HG02610 (cell line): ENCODE results near the gene EPB41L3.
"Not testable (repeated sequence)": the region's sequence is repeated elsewhere in the genome, so short reads cannot be mapped to it uniquely, and the experiment has no call there.

ENCODE experiments used
- ATAC-seq: cut with Tn5 transposase; IDR thresholded peaks from one replicate; pipeline ENCODE4 v1.9.1; 2021; ENCODE audit warnings: mild to moderate bottlenecking, moderate library complexity; ENCODE audit not compliant: unreplicated experiment

Gene EPB41L3

GRCh38 chr18:5532066-5532465, 11.7 kb downstream of the EPB41L3 start:
- ATAC-seq = no peak

GRCh38 chr18:5530629-5531178, 13.1 kb downstream of the EPB41L3 start:
- ATAC-seq = no peak

DNA sequence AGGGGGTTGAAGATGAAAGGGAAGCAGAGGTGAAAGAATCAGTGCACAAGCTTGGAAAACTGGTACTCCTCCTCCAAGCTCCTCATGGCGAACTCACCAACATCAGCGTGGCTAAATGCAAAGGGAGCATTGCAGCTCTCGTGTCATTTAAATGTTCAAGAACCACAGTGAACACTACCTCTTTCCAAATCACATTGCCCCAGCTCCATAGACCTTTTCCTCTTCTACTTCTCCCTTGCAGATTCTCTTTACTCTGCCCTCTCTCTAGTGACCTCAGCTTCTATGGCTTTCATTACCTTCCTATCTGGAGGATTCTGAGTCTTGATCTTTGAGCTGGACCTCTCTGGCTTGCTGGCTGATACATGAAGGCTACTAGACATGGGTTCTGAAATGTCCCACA, 14.3 kb downstream of the EPB41L3 start:
- ATAC-seq = no peak

DNA sequence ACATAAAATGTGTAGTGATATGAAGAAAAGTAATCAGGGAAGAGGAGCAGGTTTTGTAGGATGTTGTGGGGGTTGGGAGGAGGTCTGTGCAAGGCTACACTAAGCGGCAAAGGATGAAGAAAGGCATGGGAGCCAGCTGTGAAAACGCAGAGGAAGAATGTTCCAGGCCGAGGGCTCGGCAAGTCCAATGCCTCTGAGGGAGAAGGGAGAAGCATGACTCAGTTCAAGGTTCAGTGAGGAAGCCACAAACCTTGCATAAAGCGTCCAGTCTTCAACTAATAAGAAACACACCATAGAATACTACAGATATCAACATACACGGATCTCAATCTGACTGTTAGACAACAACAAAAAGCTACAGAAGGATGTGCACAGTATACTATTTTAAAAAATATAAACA, 16.2 kb downstream of the EPB41L3 start:
- ATAC-seq = peak; percentile 79

GRCh38 chr18:5524660-5525059, 19.1 kb downstream of the EPB41L3 start:
- ATAC-seq = no peak

DNA sequence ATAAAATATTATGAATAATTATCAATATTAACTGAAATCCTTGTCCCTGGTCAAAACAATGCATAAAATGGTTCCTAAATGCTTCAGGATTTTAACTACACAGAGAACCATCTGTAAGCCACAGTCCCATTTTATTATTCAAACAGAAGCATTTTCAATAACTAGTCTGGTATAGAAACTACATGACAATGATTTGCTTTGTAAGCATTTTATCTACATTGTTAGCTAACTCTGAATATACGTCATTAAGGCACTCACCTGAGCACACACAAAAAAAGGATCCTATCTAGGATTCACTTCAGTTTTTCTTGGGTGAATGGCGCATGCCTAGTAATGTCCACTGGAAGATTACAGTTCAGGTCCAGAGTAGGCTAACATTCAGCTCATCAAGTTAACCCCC, 22.8 kb downstream of the EPB41L3 start:
- ATAC-seq = no peak

GRCh38 chr18:5520464-5520863, 23.3 kb downstream of the EPB41L3 start:
- no peak for ATAC-seq

DNA sequence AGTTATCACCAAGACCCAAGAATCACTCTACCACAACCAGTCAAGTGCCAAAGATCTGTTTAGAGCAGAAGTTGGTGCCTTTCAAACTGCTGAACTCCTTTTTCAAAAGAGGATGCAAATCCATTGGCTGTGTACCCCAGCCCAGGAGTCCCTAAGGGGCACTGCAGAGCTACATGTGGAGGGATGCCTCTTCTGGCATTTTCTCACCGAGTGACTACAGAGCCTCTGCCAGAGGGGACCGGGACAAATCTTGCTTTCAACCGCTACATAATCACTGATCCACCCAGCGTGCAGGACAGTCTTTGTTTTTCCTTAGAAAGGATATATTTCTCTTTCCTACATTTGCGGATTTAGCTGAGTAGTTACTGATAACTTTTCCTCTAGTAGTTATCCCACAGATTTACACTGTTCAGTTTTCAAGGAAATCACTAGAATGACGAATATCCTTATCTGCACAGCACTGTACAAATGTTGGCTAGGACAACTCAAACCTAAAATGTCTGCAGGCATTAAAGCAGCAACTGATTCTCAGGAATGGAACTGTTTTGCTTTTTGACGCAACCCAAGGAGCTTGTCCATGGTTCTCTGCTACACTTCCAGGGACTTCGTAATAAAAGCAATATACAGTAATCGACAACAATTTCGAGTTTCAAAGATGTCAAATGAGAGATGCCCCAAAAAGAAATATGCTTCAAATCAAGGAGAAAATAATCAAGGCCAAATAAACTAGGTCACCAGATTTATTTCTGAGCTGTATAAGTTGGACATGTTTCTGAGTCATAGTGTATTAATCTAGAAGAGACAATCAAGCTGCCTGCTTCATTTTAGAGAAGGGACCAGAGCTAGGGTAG, 24.1 kb downstream of the EPB41L3 start:
- ATAC-seq = no peak

GRCh38 chr18:5518899-5519371, 24.9 kb downstream of the EPB41L3 start:
- no peak for ATAC-seq

DNA sequence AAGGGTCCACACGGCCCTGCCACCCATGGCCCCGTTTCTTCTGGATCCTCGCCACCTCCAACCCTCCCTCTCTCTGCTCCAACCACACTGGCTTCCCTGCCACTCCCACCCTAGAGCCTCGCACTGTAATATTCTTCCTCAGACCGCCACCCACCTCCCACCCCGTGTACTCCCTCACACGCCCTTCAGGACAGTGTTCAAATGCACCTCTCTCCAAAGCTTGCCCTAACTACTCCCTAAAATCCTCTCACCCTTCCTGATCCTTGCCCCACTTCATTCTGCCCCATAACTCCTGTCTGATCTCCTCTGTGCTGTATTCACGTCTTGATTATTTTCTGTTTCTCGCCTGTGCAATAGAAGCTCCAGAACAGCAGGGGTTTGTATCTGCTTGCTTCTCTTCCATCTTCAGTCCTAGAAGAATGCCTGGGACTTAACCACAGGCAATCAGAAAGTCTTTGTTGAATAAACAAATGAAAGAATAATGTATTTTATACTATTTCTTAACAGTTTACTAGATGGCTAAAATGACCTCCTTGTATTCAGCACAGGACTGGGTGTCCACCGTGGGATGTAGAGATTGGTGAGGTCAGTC, 25.5 kb downstream of the EPB41L3 start:
- no peak for ATAC-seq

- ATAC-seq = no peak
These were observed 27.0 kb downstream of the EPB41L3 start for GRCh38 chr18:5516841-5517240.

GRCh38 chr18:5515011-5515784, 28.6 kb downstream of the EPB41L3 start:
- no peak for ATAC-seq

DNA sequence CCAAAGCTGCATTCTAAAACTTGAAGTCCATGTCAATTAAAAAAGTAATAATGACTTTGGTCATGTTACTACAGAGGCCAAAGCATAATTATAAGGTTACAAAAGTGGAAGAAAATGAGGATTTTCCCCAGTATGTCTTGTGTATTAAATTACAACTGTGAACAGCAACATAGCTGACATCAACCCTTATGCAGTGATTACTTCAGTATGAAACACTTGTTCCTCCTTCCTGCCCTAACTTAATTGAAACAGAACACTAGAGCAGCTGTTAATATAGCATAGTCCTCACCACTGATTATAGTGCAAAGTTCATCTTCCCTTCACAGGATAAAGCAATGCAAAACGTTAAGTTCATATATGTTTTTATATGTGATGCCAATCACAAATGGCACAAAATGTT, 29.9 kb downstream of the EPB41L3 start:
- no peak for ATAC-seq

GRCh38 chr18:5512176-5512575, 31.6 kb downstream of the EPB41L3 start:
- no peak for ATAC-seq

DNA sequence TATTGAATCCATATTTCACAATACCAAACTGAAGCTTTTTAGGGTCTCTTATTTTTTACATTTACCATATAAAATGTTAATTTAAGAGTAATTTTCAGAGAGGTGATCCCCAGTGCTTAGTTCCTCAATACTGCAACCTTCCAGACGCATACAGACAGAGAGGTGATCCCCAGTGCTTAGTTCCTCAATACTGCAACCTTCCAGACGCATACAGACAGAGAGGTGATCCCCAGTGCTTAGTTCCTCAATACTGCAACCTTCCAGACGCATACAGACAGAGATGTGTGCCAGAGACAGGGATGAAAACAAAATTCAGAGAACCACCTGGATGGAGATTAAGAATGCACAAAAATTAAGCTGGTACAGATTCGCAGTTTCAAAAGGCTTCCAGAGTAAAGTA, 32.3 kb downstream of the EPB41L3 start:
- not testable (repeated sequence) for ATAC-seq

GRCh38 chr18:5510135-5510846, 33.5 kb downstream of the EPB41L3 start:
- ATAC-seq = no peak

DNA sequence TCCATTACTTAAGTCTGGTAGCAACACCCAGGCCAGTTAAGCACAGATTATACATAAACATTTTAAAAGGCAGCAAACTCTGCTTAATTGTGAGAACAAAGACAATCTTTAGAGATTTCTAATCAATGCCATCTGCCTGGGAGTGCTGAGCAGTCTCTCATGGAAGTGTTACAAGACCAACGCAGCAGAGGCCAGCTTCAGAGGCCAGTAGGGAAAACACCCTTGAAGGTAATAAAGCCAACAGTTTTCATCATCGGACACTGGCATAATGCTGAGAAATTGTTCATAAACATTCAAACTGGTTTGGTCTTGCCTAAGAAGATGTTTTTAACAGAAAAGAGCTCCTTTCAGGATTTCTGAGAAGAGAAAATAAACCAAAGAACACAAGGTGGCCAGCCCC, 35.0 kb downstream of the EPB41L3 start:
- ATAC-seq = no peak

GRCh38 chr18:5507756-5508155, 36.0 kb downstream of the EPB41L3 start:
- ATAC-seq = no peak

DNA sequence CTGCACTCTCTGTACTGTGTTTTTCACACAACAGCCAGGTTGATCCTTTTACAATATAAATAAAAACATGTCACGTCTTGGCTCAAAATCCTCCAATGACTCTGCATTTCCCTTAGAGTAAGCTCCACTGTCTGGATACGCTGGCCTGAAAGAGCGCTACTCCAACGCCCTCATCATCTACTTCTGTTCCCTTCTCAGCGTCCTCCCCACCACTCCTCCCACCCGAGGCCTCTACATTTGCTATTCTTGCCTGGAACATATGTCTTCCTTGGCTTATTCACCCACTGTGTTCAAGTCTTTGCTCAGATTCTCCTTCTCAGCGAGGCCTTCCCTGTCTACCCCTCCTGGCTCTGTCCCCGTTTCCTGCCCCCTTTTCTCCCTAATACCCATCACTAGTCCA, 37.6 kb downstream of the EPB41L3 start:
- no peak for ATAC-seq

DNA sequence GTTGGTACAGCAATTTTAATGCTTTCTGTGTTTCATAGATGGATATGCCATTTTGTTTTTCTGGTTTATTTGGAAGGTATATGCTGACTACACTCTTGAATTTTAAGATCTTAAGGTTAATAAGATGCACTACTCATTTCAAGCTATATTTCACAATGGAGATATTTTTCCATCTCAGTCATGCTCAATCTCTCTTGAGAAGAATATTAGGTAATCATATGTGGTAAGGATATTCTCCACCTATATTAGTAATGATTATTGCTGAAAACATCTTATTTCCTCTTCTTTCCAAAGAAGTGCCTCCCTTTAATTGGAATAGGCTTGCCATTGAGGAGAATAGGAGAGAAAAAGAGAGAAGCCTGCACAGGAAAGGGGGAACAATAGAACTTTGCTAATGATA, 40.1 kb downstream of the EPB41L3 start:
- no peak for ATAC-seq
